GM20000 (cell line): ENCODE results near the gene SLC41A3.

Experiments used
- DNase-seq: peaks from one replicate; pipeline ENCODE4 v3.0.0; 2012; ENCODE audit warnings: low spot score
- TF ChIP-seq, protein P1 (sequence below): IDR thresholded peaks from 2 replicates; pipeline ENCODE4 v1.5.1; 2012; ENCODE audit warnings: mild to moderate bottlenecking, control low read depth; ENCODE audit errors: extremely low read depth, missing control alignments

The SLC41A3 gene

GRCh38 chr3:126125341-126125740 is 41.4 kb upstream of the SLC41A3 start:
- TF ChIP-seq, protein P1, sequence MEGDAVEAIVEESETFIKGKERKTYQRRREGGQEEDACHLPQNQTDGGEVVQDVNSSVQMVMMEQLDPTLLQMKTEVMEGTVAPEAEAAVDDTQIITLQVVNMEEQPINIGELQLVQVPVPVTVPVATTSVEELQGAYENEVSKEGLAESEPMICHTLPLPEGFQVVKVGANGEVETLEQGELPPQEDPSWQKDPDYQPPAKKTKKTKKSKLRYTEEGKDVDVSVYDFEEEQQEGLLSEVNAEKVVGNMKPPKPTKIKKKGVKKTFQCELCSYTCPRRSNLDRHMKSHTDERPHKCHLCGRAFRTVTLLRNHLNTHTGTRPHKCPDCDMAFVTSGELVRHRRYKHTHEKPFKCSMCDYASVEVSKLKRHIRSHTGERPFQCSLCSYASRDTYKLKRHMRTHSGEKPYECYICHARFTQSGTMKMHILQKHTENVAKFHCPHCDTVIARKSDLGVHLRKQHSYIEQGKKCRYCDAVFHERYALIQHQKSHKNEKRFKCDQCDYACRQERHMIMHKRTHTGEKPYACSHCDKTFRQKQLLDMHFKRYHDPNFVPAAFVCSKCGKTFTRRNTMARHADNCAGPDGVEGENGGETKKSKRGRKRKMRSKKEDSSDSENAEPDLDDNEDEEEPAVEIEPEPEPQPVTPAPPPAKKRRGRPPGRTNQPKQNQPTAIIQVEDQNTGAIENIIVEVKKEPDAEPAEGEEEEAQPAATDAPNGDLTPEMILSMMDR: no peak

GRCh38 chr3:126124896-126125295 is 41.0 kb upstream of the SLC41A3 start:
- no peak for DNase-seq
- TF ChIP-seq, protein P1: no peak

More at GRCh38 chr3:126125341-126125740, 41.4 kb upstream of the SLC41A3 start:
- no peak for DNase-seq

DNA sequence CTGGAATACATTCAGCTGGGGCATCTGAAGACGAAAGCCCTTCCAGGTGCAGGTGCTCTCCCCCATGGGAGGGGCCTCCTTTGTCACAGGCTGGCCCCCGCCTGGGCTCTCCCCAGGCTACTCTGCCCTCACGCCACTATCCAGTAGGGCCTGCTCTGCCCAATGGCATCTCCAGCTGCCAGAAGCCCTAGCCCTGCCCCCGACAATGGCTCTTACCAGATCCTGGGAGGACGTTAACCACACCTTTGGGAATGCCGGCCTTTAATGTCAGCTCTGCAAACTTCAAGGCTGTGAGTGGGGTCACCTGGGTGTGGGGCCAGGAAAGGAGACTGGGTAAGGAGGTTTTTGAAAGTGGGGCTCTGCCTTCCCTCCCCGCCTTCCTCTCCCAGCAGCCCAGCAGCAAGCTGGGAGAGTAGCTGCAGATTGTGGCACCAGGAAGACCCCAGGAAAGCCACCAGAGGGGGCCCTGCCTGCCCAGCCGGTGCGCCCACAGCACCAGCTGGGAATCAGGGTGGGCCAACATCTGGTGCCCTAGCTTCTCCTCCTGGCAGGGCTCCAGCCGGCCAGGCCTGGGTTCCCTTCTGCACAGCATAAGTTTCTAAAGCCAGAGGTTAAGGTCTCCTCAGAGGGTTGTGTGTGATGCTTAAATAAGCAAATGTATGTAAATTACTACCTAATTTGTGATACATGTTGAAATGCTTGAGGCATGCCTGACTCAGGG is 40.4 kb upstream of the SLC41A3 start:
- TF ChIP-seq, protein P1: no peak
- DNase-seq: no peak

DNA sequence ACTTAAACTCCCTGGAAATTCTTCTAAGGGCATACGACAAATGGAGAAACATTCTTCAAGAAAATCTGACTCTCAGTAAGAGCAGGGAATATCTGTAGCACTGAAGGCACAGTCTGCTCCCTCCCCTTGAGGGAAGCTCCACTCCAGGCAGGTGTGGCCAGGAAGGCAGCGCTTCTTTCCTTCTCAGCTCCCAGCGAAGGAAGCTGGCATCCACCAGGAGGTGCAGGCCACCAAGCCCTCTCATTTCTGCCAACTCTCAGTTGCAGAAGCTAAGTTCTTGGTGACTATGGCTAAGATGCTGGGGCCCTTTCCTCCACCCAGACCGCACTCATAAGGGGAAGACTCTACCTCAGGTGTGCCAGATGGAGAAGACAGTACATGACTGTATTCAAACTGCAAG is 37.7 kb upstream of the SLC41A3 start:
- TF ChIP-seq, protein P1: no peak
- DNase-seq: no peak

DNA sequence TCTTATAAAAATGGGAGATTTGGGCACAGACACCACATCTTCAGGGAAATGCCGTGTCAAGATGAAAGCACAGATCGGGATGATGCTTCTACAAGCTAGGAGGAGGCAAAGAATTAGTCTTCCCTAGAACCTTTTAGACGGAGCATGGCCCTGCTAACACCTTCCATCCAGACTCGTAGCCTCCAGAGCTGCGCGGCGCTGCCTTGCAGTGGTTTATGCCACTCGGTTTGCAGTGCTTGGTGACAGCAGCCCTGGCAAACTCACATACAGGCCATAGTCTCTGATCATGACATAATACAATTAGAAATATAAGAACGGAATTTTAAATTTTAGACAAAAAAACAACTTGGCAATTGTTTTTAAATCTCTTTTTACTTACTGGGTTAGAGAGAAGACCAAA is 37.1 kb upstream of the SLC41A3 start:
- DNase-seq: no peak
- TF ChIP-seq, protein P1: no peak

DNA sequence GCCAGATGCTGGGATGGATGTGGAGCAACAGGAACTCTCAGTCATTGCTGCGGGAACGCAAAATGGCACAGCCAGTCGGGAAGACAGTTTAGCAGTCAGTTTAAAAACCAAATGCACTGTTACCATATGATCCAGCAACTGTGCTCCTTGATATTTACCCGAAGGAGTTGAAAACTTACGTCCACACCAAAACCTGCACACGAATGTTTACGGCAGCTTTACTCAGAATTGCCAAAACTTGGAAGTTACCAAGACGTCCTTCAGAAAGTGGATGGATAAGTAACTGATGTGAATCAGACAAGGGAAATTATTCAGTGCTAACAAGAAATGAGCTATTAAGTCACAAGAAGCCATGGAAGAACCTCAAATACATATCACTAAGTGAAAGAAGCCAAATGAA is 36.1 kb upstream of the SLC41A3 start:
- TF ChIP-seq, protein P1: no peak
- DNase-seq: no peak

DNA sequence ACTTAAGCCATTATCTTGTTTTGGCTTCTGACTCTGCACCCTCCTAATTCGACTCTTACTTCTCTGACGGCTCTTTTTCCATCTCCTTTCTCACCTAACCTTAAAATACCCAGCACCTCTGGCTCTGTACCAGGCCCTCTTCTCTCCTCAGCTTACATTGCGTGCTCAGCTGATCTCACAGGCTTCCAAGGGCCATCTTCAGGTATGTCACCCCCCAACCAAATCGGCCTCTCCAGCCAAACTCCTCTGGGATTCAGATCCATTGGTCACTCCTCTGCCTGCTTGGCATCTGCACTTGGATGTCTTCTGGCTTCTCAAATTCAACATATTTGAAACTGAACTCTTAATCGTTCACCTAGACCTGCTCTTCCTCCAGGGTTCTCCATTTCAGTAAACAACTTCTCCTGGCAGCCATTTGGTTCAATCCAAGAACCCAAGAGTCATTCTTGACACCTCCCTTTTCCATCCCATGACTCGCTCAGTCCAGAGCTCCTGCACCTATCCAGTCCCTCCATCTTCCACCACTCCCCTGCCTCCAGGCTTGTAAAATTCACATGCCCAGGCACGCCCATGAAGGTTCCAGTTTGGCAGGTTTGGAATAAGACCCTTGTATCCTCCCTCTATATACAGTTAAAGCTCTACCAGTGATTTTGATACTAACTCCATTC is 35.2 kb upstream of the SLC41A3 start:
- TF ChIP-seq, protein P1: no peak
- DNase-seq: no peak
